ENCODE data around the gene AK5. TPM values are rescaled to one million over a fixed set of nuclear protein-coding genes. Genes with fewer than 3 reads are reported as not detected.
A peak's percentile ranks its signal among the peaks of the same experiment; 100 is the strongest.
"Not testable (repeated sequence)": the region's sequence is repeated elsewhere in the genome, so short reads cannot be mapped to it uniquely, and the experiment has no call there.

Gene AK5
- total RNA-seq, 1 donor = 25.3 TPM

DNA sequence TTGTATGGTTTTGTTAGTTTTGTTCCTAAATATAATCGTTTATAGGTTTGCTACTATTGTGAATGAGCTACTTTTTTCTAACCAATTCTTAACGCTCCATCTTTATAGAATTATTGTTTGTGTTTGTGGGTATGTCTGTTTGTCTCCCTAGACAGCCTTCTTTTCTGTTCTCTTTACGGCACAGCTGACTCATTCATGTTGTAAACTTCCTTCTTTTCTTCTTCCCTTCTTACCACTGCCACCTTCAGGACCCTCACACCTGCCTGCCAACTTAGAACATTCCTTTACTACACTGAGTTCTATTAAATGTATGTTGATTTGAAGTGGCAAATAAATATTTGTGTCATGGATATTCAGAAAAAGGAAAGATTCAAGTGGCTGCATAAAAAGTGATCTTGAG lies 29.1 kb downstream of the AK5 start:
- no peak for TF ChIP-seq CTCF (IDR thresholded peaks at IDR 0.05; ENCODE audit: extremely low read depth, low read depth, low read length)
- Histone ChIP-seq H3K36me3 (ENCODE audit: insufficient read depth, low read length) (no peaks in the 10 kb centered on the region), H3K27me3 (ENCODE audit: insufficient read depth, low read length) (no peaks in the 10 kb centered on the region), H3K79me2 (ENCODE audit: insufficient read depth, low read length) (no peaks in the 10 kb centered on the region), H3K4me3 (ENCODE audit: insufficient read depth, low read length) (no peak overlapping the region), H3K9me3 (ENCODE audit: low read depth, low read length) (no peaks in the 10 kb centered on the region), H3K27ac (ENCODE audit: low read depth, low read length) (no peak overlapping the region), H4K20me1 (ENCODE audit: insufficient read depth, low read length) (no peaks in the 10 kb centered on the region), H3K4me2 (ENCODE audit: insufficient read depth, low read length) (no peak overlapping the region), H2AFZ (ENCODE audit: low read length) (no peak overlapping the region), H3K4me1 (ENCODE audit: insufficient read depth, low read length) (no peaks in the 10 kb centered on the region)
- DNase-seq (ENCODE audit: insufficient read length, low spot score, missing footprints) = no peak

DNA sequence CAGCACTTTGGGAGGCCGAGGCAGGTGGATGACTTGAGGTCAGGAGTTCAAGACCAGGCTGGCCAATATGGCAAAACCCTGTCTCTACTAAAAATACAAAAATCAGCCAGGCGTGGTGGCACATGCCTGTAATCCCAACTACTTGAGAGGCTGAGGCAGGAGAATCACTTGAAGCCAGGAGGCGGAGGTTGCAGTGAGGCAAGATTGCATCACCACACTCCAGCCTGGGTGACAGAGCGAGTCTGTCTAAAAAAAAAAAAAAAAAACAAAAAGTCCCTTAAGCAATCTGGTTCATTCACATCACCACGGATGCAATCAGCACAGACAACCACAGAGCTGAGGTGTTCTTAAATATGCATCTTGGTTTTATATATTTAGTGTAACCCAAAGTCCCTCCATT lies 30.5 kb downstream of the AK5 start:
- H3K27me3 ChIP-seq (ENCODE audit: insufficient read depth, low read length); H3K36me3 ChIP-seq (ENCODE audit: insufficient read depth, low read length); H2AFZ ChIP-seq (ENCODE audit: low read length); DNase-seq (ENCODE audit: insufficient read length, low spot score, missing footprints); H3K4me2 ChIP-seq (ENCODE audit: insufficient read depth, low read length); H3K27ac ChIP-seq (ENCODE audit: low read depth, low read length); H3K4me3 ChIP-seq (ENCODE audit: insufficient read depth, low read length); H3K9me3 ChIP-seq (ENCODE audit: low read depth, low read length); H3K4me1 ChIP-seq (ENCODE audit: insufficient read depth, low read length); H3K79me2 ChIP-seq (ENCODE audit: insufficient read depth, low read length); H4K20me1 ChIP-seq (ENCODE audit: insufficient read depth, low read length): not testable (repeated sequence)

GRCh38 chr1:77313491-77313890 lies 31.7 kb downstream of the AK5 start:
- H3K27me3 ChIP-seq (ENCODE audit: insufficient read depth, low read length) = no peaks in the 10 kb centered on the region
- peaks cover 4% of the 10 kb centered on the region for H3K4me1 ChIP-seq (ENCODE audit: insufficient read depth, low read length)
- DNase-seq (ENCODE audit: insufficient read length, low spot score, missing footprints) = peak; percentile 49
- H3K27ac ChIP-seq (ENCODE audit: low read depth, low read length) = no peak overlapping the region
- no peak overlapping the region for H3K4me2 ChIP-seq (ENCODE audit: insufficient read depth, low read length)
- H3K4me3 ChIP-seq (ENCODE audit: insufficient read depth, low read length) = no peak overlapping the region
- no peaks in the 10 kb centered on the region for H4K20me1 ChIP-seq (ENCODE audit: insufficient read depth, low read length)
- no peaks in the 10 kb centered on the region for H3K36me3 ChIP-seq (ENCODE audit: insufficient read depth, low read length)
- H3K79me2 ChIP-seq (ENCODE audit: insufficient read depth, low read length) = no peaks in the 10 kb centered on the region
- H2AFZ ChIP-seq (ENCODE audit: low read length) = peak overlapping the region; percentile 86
- peak; percentile 57 for TF ChIP-seq CTCF (IDR thresholded peaks at IDR 0.05; ENCODE audit: extremely low read depth, low read depth, low read length)
- H3K9me3 ChIP-seq (ENCODE audit: low read depth, low read length) = no peaks in the 10 kb centered on the region

DNA sequence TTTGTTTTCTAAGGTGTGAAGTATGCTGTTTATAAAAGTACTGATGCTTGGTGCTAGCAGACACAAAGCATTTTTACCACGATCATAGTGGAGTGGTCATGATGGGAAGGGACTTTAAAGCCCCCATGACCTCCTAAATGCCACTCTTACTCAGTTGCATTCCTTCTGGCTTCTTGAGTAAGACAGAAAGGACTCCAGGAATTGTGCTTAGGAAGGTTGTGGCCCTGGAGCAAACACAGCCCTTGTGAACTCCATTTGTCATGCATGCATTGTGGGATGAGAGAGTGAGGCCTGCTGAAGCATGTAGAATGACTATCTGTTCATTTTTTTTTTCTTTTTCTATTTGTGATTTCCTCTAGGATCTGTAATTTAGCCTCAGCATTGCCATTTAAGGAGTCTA lies 34.2 kb downstream of the AK5 start:
- no peak for DNase-seq (ENCODE audit: insufficient read length, low spot score, missing footprints)
- Histone ChIP-seq H4K20me1 (ENCODE audit: insufficient read depth, low read length) (no peaks in the 10 kb centered on the region), H2AFZ (ENCODE audit: low read length) (peak overlapping the region; percentile 26), H3K36me3 (ENCODE audit: insufficient read depth, low read length) (no peaks in the 10 kb centered on the region), H3K9me3 (ENCODE audit: low read depth, low read length) (no peaks in the 10 kb centered on the region), H3K4me1 (ENCODE audit: insufficient read depth, low read length) (peaks cover 17% of the 10 kb centered on the region), H3K4me2 (ENCODE audit: insufficient read depth, low read length) (no peak overlapping the region), H3K27ac (ENCODE audit: low read depth, low read length) (peak overlapping the region; percentile 26), H3K79me2 (ENCODE audit: insufficient read depth, low read length) (no peaks in the 10 kb centered on the region), H3K4me3 (ENCODE audit: insufficient read depth, low read length) (no peak overlapping the region), H3K27me3 (ENCODE audit: insufficient read depth, low read length) (no peaks in the 10 kb centered on the region)
- TF ChIP-seq CTCF (IDR thresholded peaks at IDR 0.05; ENCODE audit: extremely low read depth, low read depth, low read length) = no peak

Measured in osteoblast (primary cell).